ENCODE results near the gene RMND5A. TPM values are rescaled to one million over a fixed set of nuclear protein-coding genes. Genes with fewer than 3 reads are reported as not detected.

RMND5A gene
- polyA plus RNA-seq, 4 donors: 13.5 to 63.5 (median 19.8) TPM

- 7 to 18% (median 8%) methylated on average over 2 of the region's 2 CpGs for WGBS, 3 donors
- no peaks in the 10 kb centered on the region for H3K9me3 ChIP-seq (ENCODE audit: control insufficient read depth in 2 of 2, insufficient read depth in 1 of 2, low read depth in 1 of 2, low read length in 1 of 2)
- H3K36me3 ChIP-seq (ENCODE audit: control insufficient read depth in 3 of 3, insufficient read depth in 2 of 3, low read depth in 1 of 3, low read length in 3 of 3): no peaks in the 10 kb centered on the region
- H3K4me1 ChIP-seq (ENCODE audit: control insufficient read depth in 3 of 3, insufficient read depth in 2 of 3, low read depth in 1 of 3, low read length in 2 of 3): peaks cover 0 to 15% (median 2%) of the 10 kb centered on the region in 3 donors
- peaks cover 13 to 66% (median 22%) of the 10 kb centered on the region in 3 donors for H3K27me3 ChIP-seq (ENCODE audit: control insufficient read depth in 3 of 3, insufficient read depth in 3 of 3, low read length in 3 of 3)
- FAIRE-seq (no peak), DNase-seq (no peak)
- H3K27ac ChIP-seq (ENCODE audit: low read depth in 1 of 3, low read length in 2 of 3): peak overlapping the region in 1 of 3 donors; percentile 25
- peak overlapping the region in 1 of 3 donors; percentile 55 for H3K4me3 ChIP-seq (ENCODE audit: low read depth in 1 of 3, low read length in 3 of 3)
These were observed 67.6 kb downstream of the RMND5A start for GRCh38 chr2:86787736-86788135.

- Histone ChIP-seq H3K27me3 (ENCODE audit: control insufficient read depth in 3 of 3, insufficient read depth in 3 of 3, low read length in 3 of 3) (peaks cover 13 to 68% (median 22%) of the 10 kb centered on the region in 3 donors), H3K27ac (ENCODE audit: low read depth in 1 of 3, low read length in 2 of 3) (peak overlapping the region in 1 of 3 donors; percentile 85), H3K9me3 (ENCODE audit: control insufficient read depth in 2 of 2, insufficient read depth in 1 of 2, low read depth in 1 of 2, low read length in 1 of 2) (no peaks in the 10 kb centered on the region), H3K36me3 (ENCODE audit: control insufficient read depth in 3 of 3, insufficient read depth in 2 of 3, low read depth in 1 of 3, low read length in 3 of 3) (no peaks in the 10 kb centered on the region), H3K4me3 (ENCODE audit: low read depth in 1 of 3, low read length in 3 of 3) (peak overlapping the region in 1 of 3 donors; percentile 55), H3K4me1 (ENCODE audit: control insufficient read depth in 3 of 3, insufficient read depth in 2 of 3, low read depth in 1 of 3, low read length in 2 of 3) (peaks cover 0 to 15% (median 2%) of the 10 kb centered on the region in 3 donors)
- no peak for FAIRE-seq
- 38 to 50% (median 38%) methylated on average over 7 of the region's 7 CpGs for WGBS, 3 donors
- no peak for DNase-seq
These were observed 68.1 kb downstream of the RMND5A start for GRCh38 chr2:86788165-86788564.

GRCh38 chr2:86788881-86789686 lies 69.0 kb downstream of the RMND5A start:
- peaks cover 13 to 76% (median 29%) of the 10 kb centered on the region in 3 donors for H3K27me3 ChIP-seq (ENCODE audit: control insufficient read depth in 3 of 3, insufficient read depth in 3 of 3, low read length in 3 of 3)
- DNase-seq (peak in 1 of 2 donors; percentile 38), FAIRE-seq (no peak)
- no peaks in the 10 kb centered on the region for H3K36me3 ChIP-seq (ENCODE audit: control insufficient read depth in 3 of 3, insufficient read depth in 2 of 3, low read depth in 1 of 3, low read length in 3 of 3)
- H3K9me3 ChIP-seq (ENCODE audit: control insufficient read depth in 2 of 2, insufficient read depth in 1 of 2, low read depth in 1 of 2, low read length in 1 of 2): no peaks in the 10 kb centered on the region
- peak overlapping the region in 1 of 3 donors; percentile 55 for H3K4me3 ChIP-seq (ENCODE audit: low read depth in 1 of 3, low read length in 3 of 3)
- 5 to 8% (median 8%) methylated on average over 61 to 64 of the region's 64 CpGs for WGBS, 3 donors
- H3K4me1 ChIP-seq (ENCODE audit: control insufficient read depth in 3 of 3, insufficient read depth in 2 of 3, low read depth in 1 of 3, low read length in 2 of 3): peaks cover 0 to 15% (median 2%) of the 10 kb centered on the region in 3 donors
- H3K27ac ChIP-seq (ENCODE audit: low read depth in 1 of 3, low read length in 2 of 3): peak overlapping the region in 2 of 3 donors; percentile 43 to 85

- Histone ChIP-seq H3K36me3 (ENCODE audit: control insufficient read depth in 3 of 3, insufficient read depth in 2 of 3, low read depth in 1 of 3, low read length in 3 of 3) (no peaks in the 10 kb centered on the region), H3K9me3 (ENCODE audit: control insufficient read depth in 2 of 2, insufficient read depth in 1 of 2, low read depth in 1 of 2, low read length in 1 of 2) (no peaks in the 10 kb centered on the region), H3K4me1 (ENCODE audit: control insufficient read depth in 3 of 3, insufficient read depth in 2 of 3, low read depth in 1 of 3, low read length in 2 of 3) (peaks cover 0 to 15% (median 2%) of the 10 kb centered on the region in 3 donors), H3K4me3 (ENCODE audit: low read depth in 1 of 3, low read length in 3 of 3) (peak overlapping the region in 1 of 3 donors; percentile 55), H3K27ac (ENCODE audit: low read depth in 1 of 3, low read length in 2 of 3) (peak overlapping the region in 2 of 3 donors; percentile 64 to 85), H3K27me3 (ENCODE audit: control insufficient read depth in 3 of 3, insufficient read depth in 3 of 3, low read length in 3 of 3) (peaks cover 13 to 78% (median 29%) of the 10 kb centered on the region in 3 donors)
- DNase-seq (peak in 1 of 2 donors; percentile 24), FAIRE-seq (no peak)
- whole genome bisulfite sequencing, 3 donors: 6 to 13% (median 9%) methylated on average over 34 to 40 of the region's 40 CpGs
These were observed 69.6 kb downstream of the RMND5A start for GRCh38 chr2:86789687-86790133.

- no peaks in the 10 kb centered on the region for H3K36me3 ChIP-seq (ENCODE audit: control insufficient read depth in 3 of 3, insufficient read depth in 2 of 3, low read depth in 1 of 3, low read length in 3 of 3)
- FAIRE-seq (no peak), DNase-seq (peak in 1 of 2 donors; percentile 42)
- H3K4me1 ChIP-seq (ENCODE audit: control insufficient read depth in 3 of 3, insufficient read depth in 2 of 3, low read depth in 1 of 3, low read length in 2 of 3): peaks cover 0 to 15% (median 2%) of the 10 kb centered on the region in 3 donors
- peak overlapping the region in 1 of 3 donors; percentile 55 for H3K4me3 ChIP-seq (ENCODE audit: low read depth in 1 of 3, low read length in 3 of 3)
- no peaks in the 10 kb centered on the region for H3K9me3 ChIP-seq (ENCODE audit: control insufficient read depth in 2 of 2, insufficient read depth in 1 of 2, low read depth in 1 of 2, low read length in 1 of 2)
- WGBS, 3 donors: 6 to 8% (median 7%) methylated on average over 39 to 40 of the region's 40 CpGs
- H3K27ac ChIP-seq (ENCODE audit: low read depth in 1 of 3, low read length in 2 of 3): peak overlapping the region in 2 of 3 donors; percentile 64 to 85
- H3K27me3 ChIP-seq (ENCODE audit: control insufficient read depth in 3 of 3, insufficient read depth in 3 of 3, low read length in 3 of 3): peaks cover 13 to 83% (median 29%) of the 10 kb centered on the region in 3 donors
These were observed 70.1 kb downstream of the RMND5A start for GRCh38 chr2:86790134-86790675.

- H3K4me3 ChIP-seq (ENCODE audit: low read depth in 1 of 3, low read length in 3 of 3): peak within 1 kb of the TSS in 1 of 3 donors; percentile 55
- no peaks in the 10 kb centered on the region for H3K9me3 ChIP-seq (ENCODE audit: control insufficient read depth in 2 of 2, insufficient read depth in 1 of 2, low read depth in 1 of 2, low read length in 1 of 2)
- H3K4me1 ChIP-seq (ENCODE audit: control insufficient read depth in 3 of 3, insufficient read depth in 2 of 3, low read depth in 1 of 3, low read length in 2 of 3): peaks cover 0 to 15% (median 2%) of the 10 kb centered on the region in 3 donors
- DNase-seq (peak; percentile 21 to 23), FAIRE-seq (no peak)
- WGBS, 3 donors: 2 to 5% (median 3%) methylated on average over 42 to 57 of the region's 57 CpGs
- no peaks in the 10 kb centered on the region for H3K36me3 ChIP-seq (ENCODE audit: control insufficient read depth in 3 of 3, insufficient read depth in 2 of 3, low read depth in 1 of 3, low read length in 3 of 3)
- H3K27me3 ChIP-seq (ENCODE audit: control insufficient read depth in 3 of 3, insufficient read depth in 3 of 3, low read length in 3 of 3): peaks cover 13 to 80% (median 29%) of the 10 kb centered on the region in 3 donors
- H3K27ac ChIP-seq (ENCODE audit: low read depth in 1 of 3, low read length in 2 of 3): peak within 1 kb of the TSS in 2 of 3 donors; percentile 64 to 85
These were observed 70.8 kb downstream of the RMND5A start, which contains the start of gene CD8A for GRCh38 chr2:86790676-86791572. TSS of gene CD8A (minus strand) at chr2:86790913. CDS start at chr2:86790825, 88 bp downstream.

GRCh38 chr2:86791573-86791972 lies 71.5 kb downstream of the RMND5A start:
- WGBS, 3 donors: 40 to 45% (median 40%) methylated on average over 7 of the region's 7 CpGs

More at GRCh38 chr2:86791573-86791972, 71.5 kb downstream of the RMND5A start:
- Histone ChIP-seq H3K4me3 (ENCODE audit: low read depth in 1 of 3, low read length in 3 of 3) (peak overlapping the region in 1 of 3 donors; percentile 55), H3K4me1 (ENCODE audit: control insufficient read depth in 3 of 3, insufficient read depth in 2 of 3, low read depth in 1 of 3, low read length in 2 of 3) (peaks cover 0 to 15% (median 2%) of the 10 kb centered on the region in 3 donors), H3K27ac (ENCODE audit: low read depth in 1 of 3, low read length in 2 of 3) (peak overlapping the region in 2 of 3 donors; percentile 9 to 85), H3K27me3 (ENCODE audit: control insufficient read depth in 3 of 3, insufficient read depth in 3 of 3, low read length in 3 of 3) (peaks cover 13 to 75% (median 29%) of the 10 kb centered on the region in 3 donors), H3K9me3 (ENCODE audit: control insufficient read depth in 2 of 2, insufficient read depth in 1 of 2, low read depth in 1 of 2, low read length in 1 of 2) (peaks cover 0 to under 1% of the 10 kb centered on the region in 2 donors), H3K36me3 (ENCODE audit: control insufficient read depth in 3 of 3, insufficient read depth in 2 of 3, low read depth in 1 of 3, low read length in 3 of 3) (no peaks in the 10 kb centered on the region)
- FAIRE-seq (no peak), DNase-seq (no peak)

Data from small intestine (tissue), 7 donors.